Neural progenitor cell (in vitro differentiated cells): ENCODE data around the gene OTOGL.

Experiments used
- EZH2 ChIP-seq: fragments of 200-600 bp; sonication (generic); IDR thresholded peaks from 2 replicates; pipeline ENCODE4 v1.6.1; 2017; ENCODE audit warnings: antibody characterized with exemption, mild to moderate bottlenecking, moderate library complexity
- TF ChIP-seq, protein P1 (sequence below): fragments of 200-600 bp; sonication (generic); IDR thresholded peaks from 2 replicates; pipeline ENCODE4 v1.5.1; 2017; ENCODE audit warnings: antibody characterized with exemption, mild to moderate bottlenecking

DNA sequence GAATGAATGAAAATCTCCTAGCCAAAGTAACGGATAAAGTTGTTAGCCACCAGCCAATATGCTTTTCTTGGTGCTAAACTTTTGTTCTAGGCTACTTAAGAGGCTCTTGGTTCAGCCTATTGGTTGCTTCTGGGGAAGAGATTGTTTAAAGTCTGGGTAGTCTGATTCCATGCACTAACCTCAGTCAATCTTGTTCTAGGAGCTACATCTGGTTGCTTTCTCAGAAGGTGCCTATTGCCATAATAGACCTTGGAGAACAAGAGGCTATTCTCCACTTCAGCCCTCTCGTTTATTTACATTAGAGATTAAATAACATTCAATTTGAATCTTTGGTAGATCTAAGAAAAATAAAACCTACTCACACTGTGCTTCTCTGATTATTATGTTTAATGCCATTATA, 40.8 kb upstream of the OTOGL start:
- TF ChIP-seq, protein P1, sequence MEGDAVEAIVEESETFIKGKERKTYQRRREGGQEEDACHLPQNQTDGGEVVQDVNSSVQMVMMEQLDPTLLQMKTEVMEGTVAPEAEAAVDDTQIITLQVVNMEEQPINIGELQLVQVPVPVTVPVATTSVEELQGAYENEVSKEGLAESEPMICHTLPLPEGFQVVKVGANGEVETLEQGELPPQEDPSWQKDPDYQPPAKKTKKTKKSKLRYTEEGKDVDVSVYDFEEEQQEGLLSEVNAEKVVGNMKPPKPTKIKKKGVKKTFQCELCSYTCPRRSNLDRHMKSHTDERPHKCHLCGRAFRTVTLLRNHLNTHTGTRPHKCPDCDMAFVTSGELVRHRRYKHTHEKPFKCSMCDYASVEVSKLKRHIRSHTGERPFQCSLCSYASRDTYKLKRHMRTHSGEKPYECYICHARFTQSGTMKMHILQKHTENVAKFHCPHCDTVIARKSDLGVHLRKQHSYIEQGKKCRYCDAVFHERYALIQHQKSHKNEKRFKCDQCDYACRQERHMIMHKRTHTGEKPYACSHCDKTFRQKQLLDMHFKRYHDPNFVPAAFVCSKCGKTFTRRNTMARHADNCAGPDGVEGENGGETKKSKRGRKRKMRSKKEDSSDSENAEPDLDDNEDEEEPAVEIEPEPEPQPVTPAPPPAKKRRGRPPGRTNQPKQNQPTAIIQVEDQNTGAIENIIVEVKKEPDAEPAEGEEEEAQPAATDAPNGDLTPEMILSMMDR = no peak
- TF ChIP-seq EZH2 = no peak
